ENCODE data around the gene SHISAL2A. TPM values are rescaled to one million over a fixed set of nuclear protein-coding genes. Genes with fewer than 3 reads are reported as not detected.

Gene SHISAL2A
- total and polyA plus RNA-seq, 2 donors (not counting 3 experiments of a cell fraction or from before 2014, with no cell fraction given), result not detected

DNA sequence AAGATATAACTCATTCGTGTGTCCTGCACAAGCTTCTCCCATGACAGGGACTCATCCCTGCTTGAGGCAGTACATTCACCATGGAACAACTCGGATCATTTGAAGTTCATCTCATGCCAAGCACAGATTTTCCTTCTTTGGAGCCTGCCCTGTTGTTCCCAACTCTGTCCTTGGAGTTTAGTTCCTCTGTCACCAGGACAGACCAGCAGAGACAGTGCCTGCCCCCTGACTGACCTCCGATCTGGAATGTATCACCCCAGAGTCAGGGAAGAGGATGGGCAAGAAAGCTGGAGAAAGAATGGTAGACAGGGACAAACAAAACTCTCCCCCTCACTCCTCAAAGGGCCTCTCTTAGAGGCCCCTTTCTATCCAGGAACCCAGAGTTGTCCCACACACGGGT, 5.0 kb downstream of the SHISAL2A start:
- no peaks in the 10 kb centered on the region for H3K4me1 ChIP-seq (ENCODE audit: control insufficient read depth, extremely low read depth, insufficient read depth, low read length)
- ChIA-PET CTCF (no interaction called here), POLR2A (no interaction called here)
- no peaks in the 10 kb centered on the region for H3K79me2 ChIP-seq (ENCODE audit: control insufficient read depth, insufficient read depth, low read length)
- H4K20me1 ChIP-seq (replicated peaks; ENCODE audit: control insufficient read depth, extremely low read depth, insufficient read depth, low read length), result no peaks in the 10 kb centered on the region
- H3K4me2 ChIP-seq (ENCODE audit: insufficient read depth, low read length), result no peak overlapping the region
- BruUV-seq (replicated peaks), result no TSS peak
- TF ChIP-seq, protein P1, sequence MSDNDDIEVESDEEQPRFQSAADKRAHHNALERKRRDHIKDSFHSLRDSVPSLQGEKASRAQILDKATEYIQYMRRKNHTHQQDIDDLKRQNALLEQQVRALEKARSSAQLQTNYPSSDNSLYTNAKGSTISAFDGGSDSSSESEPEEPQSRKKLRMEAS (IDR thresholded peaks at IDR 0.05; ENCODE audit: insufficient read depth, insufficient read length), result no peak
- no peak for TF ChIP-seq POLR2AphosphoS5 (IDR thresholded peaks at IDR 0.05; ENCODE audit: insufficient read depth, low read depth, low read length)
- no peak for TF ChIP-seq JUN (IDR thresholded peaks at IDR 0.05; ENCODE audit: borderline replicate concordance, insufficient read depth, insufficient read length, low read depth)
- TF ChIP-seq FOS (IDR thresholded peaks at IDR 0.05; ENCODE audit: borderline replicate concordance, insufficient read depth, low read length), result no peak
- no peak for TF ChIP-seq GATA2 (IDR thresholded peaks at IDR 0.05; ENCODE audit: insufficient read depth, insufficient read length, low read depth, low read length)
- TF ChIP-seq POLR2A (IDR thresholded peaks at IDR 0.05; ENCODE audit: low read depth, low read length), result no peak
- TF ChIP-seq MYC (IDR thresholded peaks at IDR 0.05; ENCODE audit: low read depth, low read length), result no peak
- TF ChIP-seq EZH2 (IDR thresholded peaks at IDR 0.05; ENCODE audit: borderline replicate concordance, low read depth, low read length, severe bottlenecking), result no peak
- TF ChIP-seq, protein P2, sequence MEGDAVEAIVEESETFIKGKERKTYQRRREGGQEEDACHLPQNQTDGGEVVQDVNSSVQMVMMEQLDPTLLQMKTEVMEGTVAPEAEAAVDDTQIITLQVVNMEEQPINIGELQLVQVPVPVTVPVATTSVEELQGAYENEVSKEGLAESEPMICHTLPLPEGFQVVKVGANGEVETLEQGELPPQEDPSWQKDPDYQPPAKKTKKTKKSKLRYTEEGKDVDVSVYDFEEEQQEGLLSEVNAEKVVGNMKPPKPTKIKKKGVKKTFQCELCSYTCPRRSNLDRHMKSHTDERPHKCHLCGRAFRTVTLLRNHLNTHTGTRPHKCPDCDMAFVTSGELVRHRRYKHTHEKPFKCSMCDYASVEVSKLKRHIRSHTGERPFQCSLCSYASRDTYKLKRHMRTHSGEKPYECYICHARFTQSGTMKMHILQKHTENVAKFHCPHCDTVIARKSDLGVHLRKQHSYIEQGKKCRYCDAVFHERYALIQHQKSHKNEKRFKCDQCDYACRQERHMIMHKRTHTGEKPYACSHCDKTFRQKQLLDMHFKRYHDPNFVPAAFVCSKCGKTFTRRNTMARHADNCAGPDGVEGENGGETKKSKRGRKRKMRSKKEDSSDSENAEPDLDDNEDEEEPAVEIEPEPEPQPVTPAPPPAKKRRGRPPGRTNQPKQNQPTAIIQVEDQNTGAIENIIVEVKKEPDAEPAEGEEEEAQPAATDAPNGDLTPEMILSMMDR (IDR thresholded peaks at IDR 0.05; ENCODE audit: extremely low read depth in 1 of 2, insufficient read depth in 1 of 2, low read depth in 1 of 2, low read length in 2 of 2), result no peak
- no peak for DNase-seq (ENCODE audit: low read depth, low spot score)
- H2AFZ ChIP-seq (ENCODE audit: low read depth, low read length), result no peak overlapping the region
- H3K9me3 ChIP-seq (replicated peaks; ENCODE audit: control insufficient read depth, insufficient read depth, low read length), result no peaks in the 10 kb centered on the region
- peaks cover 26 to 28% of the 10 kb centered on the region in 2 experiments for H3K27me3 ChIP-seq (ENCODE audit: control insufficient read depth in 2 of 2, insufficient read depth in 2 of 2, low read length in 2 of 2)
- H3K36me3 ChIP-seq (ENCODE audit: control insufficient read depth in 2 of 2, extremely low read depth in 1 of 2, insufficient read depth in 2 of 2, low read length in 2 of 2), result no peaks in the 10 kb centered on the region
- dilution Hi-C loops (cut with MboI; ENCODE audit: extremely low pct_ligation_motif_present, low sequenced_read_pairs) (no loop called here), intact Hi-C loops (cut with micrococcal nuclease) (no loop called here)
- H3K4me3 ChIP-seq (replicated peaks in 1 of 3; ENCODE audit: insufficient read depth in 1 of 3, low read depth in 1 of 3, low read length in 3 of 3), result no peak overlapping the region
- no peaks in the 10 kb centered on the region for H3K9me1 ChIP-seq (replicated peaks; ENCODE audit: control insufficient read depth, extremely low read depth, insufficient read depth, low read length)
- FAIRE-seq, result no peak
- H3K27ac ChIP-seq (ENCODE audit: insufficient read depth, low read depth, low read length), result no peak overlapping the region
- H3K9ac ChIP-seq (replicated peaks; ENCODE audit: extremely low read depth, insufficient read depth, low read length), result no peak overlapping the region

Measured in endothelial cell of umbilical vein (primary cell).